GM21786 (cell line): ENCODE data around the gene NUDCD2.
"Not testable (repeated sequence)": the region's sequence is repeated elsewhere in the genome, so short reads cannot be mapped to it uniquely, and the experiment has no call there.

ENCODE experiments used
- ATAC-seq: cut with Tn5 transposase; IDR thresholded peaks from one replicate; pipeline ENCODE4 v1.9.1; 2021; ENCODE audit not compliant: unreplicated experiment

The NUDCD2 gene

DNA sequence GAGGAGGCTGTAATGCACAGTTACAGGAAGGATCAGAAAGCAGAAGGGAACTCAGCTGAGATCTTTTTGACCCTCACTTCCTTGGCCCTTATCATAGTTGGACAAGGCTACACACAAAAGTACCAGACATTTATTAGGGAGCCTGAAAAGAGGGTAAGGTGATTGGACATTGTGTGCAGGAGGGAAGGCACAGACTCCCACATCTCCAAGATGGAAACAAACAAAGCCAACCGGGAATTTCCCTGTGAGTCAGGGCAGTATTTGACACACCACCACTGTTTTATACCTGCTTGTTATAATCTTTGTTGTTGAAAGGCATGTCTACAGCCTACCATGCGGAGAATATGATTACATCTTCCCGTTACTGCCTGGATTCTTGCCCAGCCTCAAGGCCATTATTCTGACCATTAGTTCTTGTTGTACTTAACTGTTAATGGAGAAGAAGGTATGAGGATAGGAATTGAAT, 25.5 kb downstream of the NUDCD2 start:
- ATAC-seq, result no peak

DNA sequence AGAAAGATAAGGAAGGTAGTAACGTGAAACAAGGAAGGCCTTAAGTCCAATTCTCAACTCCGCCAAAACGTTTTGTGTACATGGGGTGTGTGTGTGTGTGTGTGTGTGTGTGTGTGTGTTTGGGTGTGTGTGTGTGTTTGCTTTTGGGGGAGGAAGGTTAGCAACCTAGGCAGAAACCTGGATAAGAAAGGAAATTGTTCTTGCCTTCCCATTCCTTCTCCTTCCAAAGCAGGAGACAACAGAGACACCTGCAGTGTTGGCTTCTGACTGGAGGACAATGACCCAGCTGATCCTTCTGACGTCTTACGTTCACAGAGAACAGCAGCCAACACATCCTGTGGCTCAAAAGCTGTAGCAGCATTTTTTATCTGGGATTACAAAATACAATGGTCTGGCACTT, 26.6 kb downstream of the NUDCD2 start:
- ATAC-seq, result no peak

DNA sequence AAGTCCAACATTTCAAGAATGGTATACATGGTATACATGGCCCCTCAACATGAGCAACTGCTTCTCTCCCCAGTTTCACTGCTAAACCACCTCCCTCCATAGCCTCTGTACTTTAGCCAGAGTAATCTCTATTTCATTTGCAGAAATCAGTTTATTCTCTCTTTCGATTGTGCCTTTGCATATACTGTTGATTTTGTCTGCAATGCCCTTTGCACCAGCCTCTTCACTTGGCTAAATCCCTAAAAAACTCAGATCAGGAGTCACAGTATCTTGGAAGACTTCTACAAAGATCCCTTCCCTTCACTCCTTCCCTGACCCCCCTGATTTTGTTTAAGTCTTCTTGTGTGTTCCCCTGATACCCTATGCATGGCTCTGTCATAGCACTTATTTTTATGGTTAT, 27.4 kb downstream of the NUDCD2 start:
- no peak for ATAC-seq

DNA sequence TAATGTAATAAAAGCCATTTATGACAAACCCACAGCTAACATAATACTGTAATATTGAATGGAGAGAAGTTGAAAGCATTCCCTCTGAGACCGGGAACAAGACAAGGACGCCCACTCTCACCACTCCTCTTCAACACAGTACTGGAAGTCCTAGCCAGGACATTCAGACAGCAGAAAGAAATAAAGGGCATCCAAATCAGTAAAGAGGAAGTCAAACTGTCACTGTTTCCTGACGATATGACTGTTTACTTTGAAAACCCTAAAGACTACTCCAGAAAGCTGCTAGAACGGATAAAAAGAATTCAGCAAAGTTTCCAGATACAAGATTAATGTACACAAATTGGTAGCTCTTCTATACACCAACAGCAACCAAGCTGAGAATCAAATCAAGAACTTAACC, 33.8 kb downstream of the NUDCD2 start:
- not testable (repeated sequence) for ATAC-seq

DNA sequence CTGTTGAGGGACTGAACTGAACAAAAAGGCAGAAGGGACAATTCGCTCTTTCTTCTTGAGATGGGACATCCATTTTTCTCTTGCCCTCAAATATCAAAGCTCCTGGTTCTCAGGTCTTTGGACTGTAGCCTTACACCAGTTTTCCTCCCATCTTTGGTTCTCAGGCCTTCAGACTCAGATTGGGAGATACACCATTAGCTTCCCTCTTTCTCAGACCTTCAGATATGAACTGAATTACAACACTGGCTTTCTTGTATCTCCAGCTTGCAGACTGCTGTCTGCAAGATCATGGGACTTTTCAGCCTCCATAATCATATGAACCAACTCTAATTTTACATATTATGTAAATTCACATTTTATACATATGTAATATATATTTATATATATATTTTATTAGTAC, 35.1 kb downstream of the NUDCD2 start:
- ATAC-seq, result no peak

DNA sequence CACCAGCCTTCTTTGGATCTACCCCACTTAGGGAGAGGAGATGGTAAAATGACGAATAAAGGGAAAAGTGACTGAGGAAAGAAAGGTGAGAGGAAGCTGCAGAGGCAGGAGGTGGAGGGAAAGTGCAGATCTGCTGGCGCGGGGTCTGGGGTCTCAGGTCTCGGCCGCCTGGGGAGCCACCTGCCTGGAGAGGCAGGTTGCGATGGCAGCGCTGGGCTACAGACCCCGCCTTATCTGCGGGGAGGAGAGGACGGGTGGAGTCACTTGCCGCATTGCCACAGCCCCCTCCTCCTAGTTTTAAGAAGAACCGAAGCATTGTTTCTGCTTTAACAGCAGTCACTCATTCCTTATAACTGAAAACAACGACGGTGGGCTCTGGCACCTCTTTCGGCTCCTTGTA, 44.2 kb downstream of the NUDCD2 start:
- ATAC-seq, result not testable (repeated sequence)

DNA sequence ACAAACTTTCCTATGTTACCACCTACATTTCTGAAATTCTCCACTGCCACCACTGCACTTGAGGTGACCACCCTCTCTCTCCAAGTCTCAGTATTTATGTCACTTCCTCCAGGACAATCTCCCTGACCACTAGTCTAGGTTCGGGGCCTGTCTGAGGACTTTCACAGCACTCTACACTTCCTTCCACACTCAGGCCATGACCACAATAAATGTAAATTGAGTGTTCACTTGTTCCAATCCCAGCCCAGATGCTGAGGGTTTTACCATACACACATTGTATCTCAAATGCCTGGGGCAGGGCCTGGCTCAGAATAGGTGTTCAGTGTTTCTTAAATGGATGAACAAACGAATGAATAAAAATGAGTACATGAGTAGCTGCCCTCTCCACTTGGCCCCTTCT, 49.4 kb downstream of the NUDCD2 start:
- ATAC-seq, result peak; percentile 31

DNA sequence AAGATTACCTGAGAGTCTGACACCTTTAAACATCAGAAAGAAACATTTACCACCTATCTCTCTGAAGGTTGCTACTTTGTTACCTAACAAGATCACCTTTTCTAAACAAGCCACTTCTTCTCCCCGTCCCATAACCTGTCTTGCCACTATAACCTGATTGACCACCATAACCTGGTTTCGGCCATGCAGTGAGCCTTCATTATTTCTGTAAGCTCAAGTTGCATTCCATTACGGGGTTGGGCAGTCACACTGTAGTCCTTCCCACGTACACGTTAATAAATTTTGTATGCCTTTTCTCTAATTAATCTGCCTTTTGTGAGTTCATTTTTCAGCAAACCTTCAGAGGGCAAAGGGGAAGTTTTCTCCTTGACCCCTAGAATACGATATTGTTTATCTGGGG, 50.5 kb downstream of the NUDCD2 start:
- ATAC-seq, result no peak

DNA sequence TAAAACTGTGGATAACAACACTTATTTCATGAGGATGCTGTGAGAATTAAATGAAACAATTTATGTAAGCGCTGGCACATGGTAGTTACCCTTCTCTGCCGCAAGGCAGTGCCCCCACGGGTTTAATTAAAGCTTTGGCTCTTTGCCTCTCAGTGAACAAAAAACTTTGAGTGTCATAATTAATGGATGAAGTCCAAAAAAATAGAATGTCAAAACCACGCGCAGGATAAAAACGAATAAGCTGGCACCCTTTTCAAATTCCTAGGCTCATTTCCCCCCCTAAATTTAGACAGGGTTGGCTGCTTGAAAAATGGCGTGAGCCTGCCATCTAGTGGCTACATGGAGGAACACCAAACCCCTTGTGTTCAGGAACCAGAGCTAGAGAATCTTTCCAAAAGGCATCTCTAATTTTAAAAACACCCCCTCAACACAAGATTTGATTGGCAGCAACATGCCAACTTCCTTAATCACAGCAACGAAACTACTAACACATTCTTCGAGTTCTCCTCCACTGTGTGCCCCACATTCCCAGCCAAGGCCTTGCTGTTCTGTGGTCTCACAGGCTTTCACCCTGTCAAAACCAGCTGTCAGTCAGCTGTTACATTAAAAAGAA, 51.5 kb downstream of the NUDCD2 start:
- peak; percentile 68 for ATAC-seq

DNA sequence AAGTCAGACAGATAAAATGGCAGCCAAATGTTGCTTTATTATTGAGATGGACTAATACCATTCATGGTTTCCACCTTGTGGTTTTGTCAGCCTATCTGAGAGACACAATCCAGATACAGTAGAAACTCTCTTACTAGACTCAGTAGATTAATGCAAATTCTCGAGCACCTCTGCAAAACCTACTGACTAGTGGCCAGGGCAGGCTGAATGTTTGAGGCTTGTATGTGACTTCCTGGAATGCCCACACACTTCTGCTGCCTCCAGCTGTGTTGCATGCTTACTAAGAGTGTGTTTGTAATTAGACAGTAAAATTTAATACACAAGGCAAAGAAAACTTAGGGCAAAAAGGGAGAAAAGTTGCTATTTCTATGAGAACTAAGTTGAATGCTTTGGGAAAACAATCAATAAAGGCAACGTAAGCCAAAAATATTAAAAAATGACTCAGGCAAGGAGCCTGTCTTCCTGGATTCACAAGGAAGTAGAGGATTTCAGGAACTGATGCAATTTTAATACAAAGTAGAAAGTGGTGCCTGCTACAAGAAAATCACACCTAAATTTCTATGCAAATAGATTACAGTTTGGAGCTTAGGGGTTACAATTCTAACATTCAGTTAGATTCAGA, 52.8 kb downstream of the NUDCD2 start:
- ATAC-seq, result peak; percentile 75

DNA sequence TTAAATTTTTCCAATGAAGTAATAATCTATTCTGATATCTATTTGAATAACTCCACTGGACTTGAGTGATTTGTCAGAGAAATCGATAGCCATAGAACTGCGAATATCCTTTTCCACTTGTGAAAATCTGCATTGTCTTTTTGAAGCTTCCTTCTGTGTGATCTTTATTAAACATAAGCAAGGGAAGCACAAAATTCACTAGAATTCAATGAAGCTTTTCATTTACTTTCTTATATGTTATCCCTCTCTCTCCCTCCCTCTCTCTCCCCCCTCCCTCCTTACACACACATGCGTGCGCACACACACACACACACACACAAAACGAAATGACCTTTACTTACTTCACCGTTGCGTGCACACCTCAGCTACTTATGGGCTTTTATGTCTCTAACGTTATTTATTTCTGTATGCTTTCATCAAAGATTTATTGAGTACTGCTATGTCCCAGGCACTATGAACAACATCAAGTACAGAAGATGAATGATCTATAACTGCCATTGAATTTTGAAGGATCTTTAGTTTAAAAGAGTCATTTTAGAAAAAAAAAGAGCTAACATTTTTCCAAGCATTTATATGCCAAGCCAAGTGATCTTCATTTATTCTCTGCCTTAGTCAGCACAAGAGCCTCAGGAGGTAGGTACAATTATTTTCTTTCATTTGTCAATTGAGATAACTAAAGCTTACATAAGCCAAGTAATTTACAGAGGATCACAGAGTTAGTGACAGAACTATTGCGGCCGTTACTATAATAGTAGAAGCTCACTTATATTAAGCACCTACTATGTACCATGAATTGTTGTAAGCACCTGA, 55.3 kb downstream of the NUDCD2 start:
- no peak for ATAC-seq

DNA sequence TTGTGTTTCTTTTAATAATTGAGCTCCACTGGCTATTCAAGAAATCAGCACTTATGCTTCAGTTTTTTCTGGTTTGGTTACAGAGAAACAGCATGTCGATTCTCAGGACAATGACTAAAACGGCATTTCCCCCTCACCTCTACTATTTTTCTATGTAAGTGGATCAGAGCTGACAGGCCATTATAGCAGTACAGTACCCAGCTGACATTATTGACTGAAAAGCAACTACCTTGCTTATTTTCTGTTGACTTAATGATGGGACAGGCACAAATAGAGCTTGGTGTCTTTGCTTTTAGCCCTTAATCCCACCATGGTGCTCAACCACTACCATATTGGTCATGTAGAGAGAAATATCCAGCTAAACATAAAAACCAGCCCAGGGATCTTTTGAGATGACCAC, 57.9 kb downstream of the NUDCD2 start:
- ATAC-seq, result no peak

DNA sequence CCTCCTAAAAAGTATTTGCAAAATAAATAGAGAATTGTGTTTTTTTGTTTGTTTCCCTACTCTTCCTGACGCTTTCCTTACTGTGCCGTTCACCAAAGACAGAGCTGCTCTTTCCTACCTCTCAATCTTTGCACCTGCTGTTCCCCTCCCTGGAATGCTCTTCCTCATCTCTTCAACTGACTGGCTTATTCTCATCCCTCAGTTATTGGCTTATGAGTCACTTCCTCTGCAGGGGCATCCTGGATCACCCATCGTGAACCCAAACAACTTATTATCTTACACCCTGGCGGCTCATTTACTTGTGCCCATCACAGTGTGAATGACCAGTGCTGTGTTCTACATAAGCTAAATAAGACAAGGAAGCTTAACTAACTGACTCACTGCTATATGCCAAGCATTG, 58.6 kb downstream of the NUDCD2 start:
- no peak for ATAC-seq

DNA sequence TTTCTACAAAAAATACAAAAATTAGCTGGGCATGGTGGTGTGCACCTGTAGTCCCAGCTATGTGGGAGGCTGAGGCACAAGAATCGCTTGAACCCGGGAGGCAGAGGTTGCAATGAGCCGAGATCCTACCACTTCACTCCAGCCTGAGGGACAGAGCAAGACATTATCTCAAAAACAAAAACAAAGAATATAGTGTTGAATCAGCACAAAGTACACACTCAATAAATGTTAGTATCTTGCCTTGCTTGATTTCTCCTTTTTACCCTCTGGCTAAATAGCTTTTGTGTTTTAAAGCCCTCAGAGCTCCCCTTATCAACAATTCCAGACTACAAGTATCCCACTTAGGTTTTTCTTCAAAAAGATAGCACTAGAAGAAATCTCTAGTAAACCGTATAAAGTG, 60.0 kb downstream of the NUDCD2 start:
- ATAC-seq, result no peak

DNA sequence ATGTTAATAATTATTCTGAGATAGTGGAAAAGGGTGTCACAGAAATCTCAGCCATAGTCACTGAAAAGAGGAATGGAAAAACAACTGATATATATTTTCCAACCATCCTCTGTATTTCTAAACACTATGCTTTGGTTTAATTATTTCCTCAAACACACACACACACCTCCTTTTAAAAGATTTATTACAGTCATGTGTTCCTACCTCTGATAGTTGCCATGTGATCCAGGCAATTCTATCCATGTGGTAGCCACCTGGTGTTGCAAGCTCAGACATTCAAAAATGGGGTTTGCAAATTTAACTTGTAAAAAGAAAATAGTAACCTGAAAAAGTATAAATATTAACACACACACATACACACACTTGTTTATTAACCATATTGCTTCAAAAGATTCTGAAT, 62.5 kb downstream of the NUDCD2 start:
- no peak for ATAC-seq

DNA sequence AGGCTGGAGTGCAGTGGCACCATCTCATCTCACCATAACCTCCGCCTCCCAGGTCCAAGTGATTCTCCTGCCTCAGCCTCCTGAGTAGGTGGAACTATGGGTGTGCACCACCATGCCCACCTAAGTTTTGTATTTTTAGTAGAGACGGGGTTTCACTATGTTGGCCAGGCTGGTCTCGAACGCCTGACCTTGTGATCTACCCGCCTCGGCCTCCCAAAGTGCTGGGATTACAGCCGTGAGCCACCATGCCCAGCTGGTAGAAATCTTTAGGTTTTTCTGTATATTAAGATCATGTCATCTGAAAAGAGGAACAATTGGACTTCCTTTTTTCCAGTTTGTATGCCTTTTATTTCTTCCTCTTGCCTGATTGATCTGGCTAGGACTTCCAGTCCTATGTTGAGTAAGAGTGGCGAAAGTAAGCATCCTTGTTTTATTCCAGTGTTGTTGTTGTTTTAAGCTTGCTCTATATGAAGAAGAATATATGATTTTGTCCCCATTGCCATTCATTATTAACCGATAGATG, 63.0 kb downstream of the NUDCD2 start:
- not testable (repeated sequence) for ATAC-seq
